Stimulated activated CD4-positive, alpha-beta T cell treated with anti-CD3 and anti-CD28 coated beads, Interleukin-1b, Interleukin-23, amount 100 ng/mL, for 4 hours (primary cell): ENCODE measurements around the gene RAD51B.
"Not testable (repeated sequence)": the region's sequence is repeated elsewhere in the genome, so short reads cannot be mapped to it uniquely, and the experiment has no call there.

ENCODE experiments used
- DNase-seq, 2 donors: peaks; one replicate each; pipeline ENCODE4 v3.0.0-alpha.2; 2020; ENCODE audit warnings: low read depth in 2 of 2

Gene RAD51B

GRCh38 chr14:68248481-68249255 is 429.1 kb downstream of the RAD51B start:
- DNase-seq = no peak

- DNase-seq = no peak
Observed at GRCh38 chr14:68249661-68250451, 430.3 kb downstream of the RAD51B start.

GRCh38 chr14:68250927-68251768 is 431.6 kb downstream of the RAD51B start:
- no peak for DNase-seq

- no peak for DNase-seq
Observed at GRCh38 chr14:68251769-68252100, 432.2 kb downstream of the RAD51B start.

GRCh38 chr14:68253160-68253780 is 433.7 kb downstream of the RAD51B start:
- DNase-seq = no peak

GRCh38 chr14:68253878-68254528 is 434.4 kb downstream of the RAD51B start:
- no peak for DNase-seq

GRCh38 chr14:68254669-68255527 is 435.3 kb downstream of the RAD51B start:
- DNase-seq = no peak

GRCh38 chr14:68255693-68256178 is 436.2 kb downstream of the RAD51B start:
- DNase-seq = no peak

GRCh38 chr14:68257969-68258368 is 438.4 kb downstream of the RAD51B start:
- DNase-seq = no peak

GRCh38 chr14:68258995-68259394 is 439.4 kb downstream of the RAD51B start:
- not testable (repeated sequence) for DNase-seq

- DNase-seq = no peak
Observed at GRCh38 chr14:68260121-68260520, 440.5 kb downstream of the RAD51B start.

- no peak for DNase-seq
Observed at GRCh38 chr14:68261092-68261842, 441.7 kb downstream of the RAD51B start.

GRCh38 chr14:68262567-68262966 is 443.0 kb downstream of the RAD51B start:
- DNase-seq = no peak

- no peak for DNase-seq
Observed at GRCh38 chr14:68263563-68264259, 444.1 kb downstream of the RAD51B start.

- DNase-seq = no peak
Observed at GRCh38 chr14:68264260-68264569, 444.6 kb downstream of the RAD51B start.

GRCh38 chr14:68266998-68267397 is 447.4 kb downstream of the RAD51B start:
- no peak for DNase-seq

- no peak for DNase-seq
Observed at GRCh38 chr14:68268197-68268596, 448.6 kb downstream of the RAD51B start.

- DNase-seq = no peak
Observed at GRCh38 chr14:68268719-68269118, 449.1 kb downstream of the RAD51B start.
